Vagina (tissue), 2 donors: ENCODE measurements around the gene TBX15.

Source experiments
- CTCF ChIP-seq, 3 experiments: fragments of 450-650 bp in 2 of 3; fragments of 200-600 bp in 1 of 3; sonication (generic) in 1 of 3; IDR thresholded peaks; one replicate each; pipeline ENCODE4 v1.5.1; 2017 to 2019; ENCODE audit warnings: antibody characterized with exemption in 3 of 3, mild to moderate bottlenecking in 2 of 3, moderate library complexity in 2 of 3
- POLR2A ChIP-seq, 2 donors: fragments of 450-650 bp; IDR thresholded peaks; one replicate each; pipeline ENCODE4 v1.6.1; 2017; ENCODE audit warnings: antibody characterized with exemption in 2 of 2, mild to moderate bottlenecking in 2 of 2, moderate library complexity in 2 of 2

- TF ChIP-seq CTCF (IDR thresholded peaks at IDR 0.05) (no peak), POLR2A (IDR thresholded peaks at IDR 0.05) (no peak)
These were observed 44.0 kb downstream of the TBX15 start for GRCh38 chr1:118944133-118944532.
